Tibial nerve (tissue), 3 donors: ENCODE results near the gene ZDHHC5.

Experiments used
- CTCF ChIP-seq, 5 experiments: fragments of 200-600 bp in 3 of 5; fragments of 450-650 bp in 2 of 5; sonication (generic) in 3 of 5; IDR thresholded peaks; one replicate each; pipeline ENCODE4 v1.5.1; 2016 to 2019; ENCODE audit warnings: antibody characterized with exemption in 5 of 5, mild to moderate bottlenecking in 3 of 5, moderate library complexity in 2 of 5
- POLR2A ChIP-seq, 2 donors: fragments of 450-650 bp; IDR thresholded peaks; one replicate each; pipeline ENCODE4 v1.6.1; 2017; ENCODE audit warnings: antibody characterized with exemption in 2 of 2, mild to moderate bottlenecking in 2 of 2, moderate library complexity in 2 of 2

- TF ChIP-seq POLR2A (IDR thresholded peaks at IDR 0.05) (no peak), CTCF (IDR thresholded peaks at IDR 0.05) (no peak)
Measured at GRCh38 chr11:57709802-57710367, 42.0 kb downstream of the ZDHHC5 start.
